Immature natural killer cell (primary cell): ENCODE data around the gene SPTBN2. TPM values are rescaled to one million over a fixed set of nuclear protein-coding genes. Genes with fewer than 3 reads are reported as not detected.
A peak's percentile ranks its signal among the peaks of the same experiment; 100 is the strongest.

Experiments
- DNase-seq, 3 donors: peaks; one replicate each; pipeline ENCODE4 v3.0.0; 2022; ENCODE audit warnings: mixed read lengths in 1 of 3
- H3K27ac Mint-ChIP-seq, 6 donors: one replicate each; pipeline ENCODE4 v1.8.0; 2020; ENCODE audit warnings: mixed read lengths in 6 of 6, mild to moderate bottlenecking in 5 of 6, inconsistent platforms in 4 of 6, moderate library complexity in 3 of 6
- H3K27me3 Mint-ChIP-seq, 3 donors: one replicate each; pipeline ENCODE4 v1.8.0; 2020 to 2021; ENCODE audit warnings: low read depth in 3 of 3, mild to moderate bottlenecking in 3 of 3, mixed read lengths in 3 of 3, moderate library complexity in 3 of 3, inconsistent platforms in 1 of 3
- H3K36me3 Mint-ChIP-seq, 3 donors: one replicate each; pipeline ENCODE4 v1.8.0; 2020; ENCODE audit warnings: mixed read lengths in 3 of 3, inconsistent platforms in 2 of 3, mild to moderate bottlenecking in 2 of 3
- H3K4me1 Mint-ChIP-seq, 2 donors: one replicate each; pipeline ENCODE4 v1.8.0; 2020; ENCODE audit warnings: inconsistent platforms in 2 of 2, mild to moderate bottlenecking in 2 of 2, mixed read lengths in 2 of 2, moderate library complexity in 1 of 2
- H3K4me3 Mint-ChIP-seq, 5 donors: one replicate each; pipeline ENCODE4 v1.8.0; 2020; ENCODE audit warnings: mild to moderate bottlenecking in 5 of 5, mixed read lengths in 5 of 5, inconsistent platforms in 3 of 5, moderate library complexity in 3 of 5
- H3K9me3 Mint-ChIP-seq, 6 donors: one replicate each; pipeline ENCODE4 v1.8.0; 2020; ENCODE audit warnings: mild to moderate bottlenecking in 6 of 6, mixed read lengths in 6 of 6, inconsistent platforms in 4 of 6, moderate library complexity in 3 of 6
- polyA plus RNA-seq, 3 donors: library from polyadenylated mRNA; unstranded; fragments of 300-500 nt; fragmentation: Illumina TruSeq; gene quantifications; one replicate each; pipeline ENCODE4 v1.2.3, GENCODE V29; 2021

SPTBN2 gene
- polyA plus RNA-seq, 3 donors from 2014 or later = not detected

DNA sequence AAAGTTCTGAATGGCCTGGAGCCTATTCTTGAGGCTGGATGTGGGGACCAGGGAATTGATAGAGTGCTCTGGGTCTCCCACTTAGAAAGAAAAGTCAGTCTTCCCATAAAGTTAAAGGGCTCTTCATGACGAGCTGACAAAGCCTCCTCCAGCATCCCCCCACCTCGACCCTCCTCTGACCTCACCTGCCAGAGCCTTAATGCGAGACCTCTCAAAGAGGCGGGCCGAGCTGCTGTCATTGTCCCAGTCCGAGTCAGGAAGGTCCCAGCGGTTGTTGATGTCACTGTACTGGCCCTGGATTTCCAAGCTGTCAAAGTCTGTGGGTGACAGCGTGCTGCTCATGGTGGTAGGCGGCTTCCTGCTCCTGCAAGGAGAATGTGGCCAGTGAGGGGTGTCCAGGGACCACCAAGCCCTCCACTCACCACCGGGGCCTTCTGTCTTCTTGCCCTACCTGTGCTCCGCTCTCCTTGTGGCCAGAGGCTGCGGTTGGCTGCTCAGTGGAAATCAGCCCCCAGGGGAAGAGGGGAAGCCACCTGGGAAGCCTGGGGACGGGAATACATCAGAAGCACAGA, 8.0 kb downstream of the SPTBN2 start:
- H3K27me3 Mint-ChIP-seq = peaks cover 4 to 23% (median 8%) of the 10 kb centered on the region in 3 donors
- H3K4me3 Mint-ChIP-seq = no peak overlapping the region
- H3K4me1 Mint-ChIP-seq = peaks cover 0 to 5% of the 10 kb centered on the region in 2 donors
- no peak for DNase-seq
- no peak overlapping the region for H3K27ac Mint-ChIP-seq
- H3K9me3 Mint-ChIP-seq = peaks cover 0 to 2% (median 0%) of the 10 kb centered on the region in 6 donors
- H3K36me3 Mint-ChIP-seq = no peaks in the 10 kb centered on the region

DNA sequence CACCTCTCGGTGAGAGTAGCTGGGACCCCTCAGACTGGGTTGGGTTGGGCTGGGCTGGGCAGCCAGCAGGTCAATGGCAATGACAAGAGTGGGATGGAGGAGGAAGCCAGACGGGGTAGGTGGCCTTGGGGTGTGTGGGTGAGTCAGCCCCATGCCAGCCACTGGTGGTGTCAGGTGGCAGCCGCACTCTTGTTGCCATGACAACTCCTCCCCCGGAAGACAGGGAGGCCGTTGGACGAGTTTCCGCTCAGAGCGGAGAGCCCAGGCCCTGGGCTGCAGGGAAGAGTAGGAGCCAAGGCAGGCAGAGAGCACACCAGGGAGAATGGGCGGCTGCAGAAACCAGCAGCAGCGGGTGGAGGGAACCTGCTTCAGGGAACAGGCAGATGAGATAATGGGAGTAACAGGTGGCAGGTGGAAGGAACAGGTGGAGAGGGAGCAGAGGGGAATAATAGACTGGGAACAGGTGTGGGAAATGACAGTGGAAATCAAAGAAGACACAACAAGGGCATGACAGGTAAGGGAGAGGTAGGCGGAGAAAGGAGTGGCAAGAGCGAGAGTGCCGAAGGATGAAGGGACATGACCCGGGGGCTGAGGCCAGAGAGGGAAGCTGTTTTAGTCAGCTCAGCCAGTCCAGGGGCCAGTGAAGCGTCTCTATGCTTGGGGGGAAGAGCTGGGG, 8.7 kb downstream of the SPTBN2 start:
- no peak overlapping the region for H3K4me3 Mint-ChIP-seq
- peaks cover 0 to 5% of the 10 kb centered on the region in 2 donors for H3K4me1 Mint-ChIP-seq
- H3K27ac Mint-ChIP-seq = peak overlapping the region in 1 of 6 donors; percentile 55
- peak in 2 of 3 donors; percentile 20 for DNase-seq
- H3K27me3 Mint-ChIP-seq = peaks cover 4 to 18% (median 6%) of the 10 kb centered on the region in 3 donors
- H3K9me3 Mint-ChIP-seq = peaks cover 0 to 2% (median 0%) of the 10 kb centered on the region in 6 donors
- H3K36me3 Mint-ChIP-seq = no peaks in the 10 kb centered on the region

DNA sequence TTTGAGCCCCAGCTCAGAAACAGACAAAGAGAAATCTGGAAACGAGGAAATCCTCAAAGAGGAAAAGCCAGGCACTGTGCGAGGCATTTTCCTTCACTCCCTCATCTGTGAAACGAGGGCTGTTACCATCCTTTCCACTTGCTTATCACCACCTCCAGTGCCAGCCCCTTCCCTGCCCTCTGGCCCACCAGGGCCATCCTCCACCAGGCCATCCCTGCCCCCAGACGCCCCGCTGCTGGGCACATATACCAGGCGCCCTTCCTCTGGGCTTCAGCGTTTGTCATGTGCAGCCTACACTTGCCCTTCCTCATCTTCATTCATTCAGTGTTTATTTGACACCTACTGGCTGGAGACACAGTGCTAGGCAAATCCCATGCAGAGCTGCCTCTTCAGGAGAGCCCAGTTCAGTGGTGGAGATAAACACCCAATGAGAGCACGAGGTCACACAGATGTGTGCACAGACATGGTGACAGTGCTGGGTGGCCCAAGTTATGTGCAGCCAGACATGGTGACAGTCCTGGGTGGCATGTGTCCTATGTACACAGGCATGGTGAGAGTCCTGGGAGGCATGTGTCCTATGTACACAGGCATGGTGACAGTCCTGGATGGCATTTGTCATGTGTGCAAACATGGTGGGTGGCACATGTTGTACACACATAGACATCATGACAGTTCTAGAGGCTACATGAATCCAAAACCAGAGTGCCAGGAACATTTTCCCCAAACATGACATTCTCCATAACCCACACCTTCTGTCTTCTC, 9.7 kb downstream of the SPTBN2 start:
- H3K27ac Mint-ChIP-seq = no peak overlapping the region

DNA sequence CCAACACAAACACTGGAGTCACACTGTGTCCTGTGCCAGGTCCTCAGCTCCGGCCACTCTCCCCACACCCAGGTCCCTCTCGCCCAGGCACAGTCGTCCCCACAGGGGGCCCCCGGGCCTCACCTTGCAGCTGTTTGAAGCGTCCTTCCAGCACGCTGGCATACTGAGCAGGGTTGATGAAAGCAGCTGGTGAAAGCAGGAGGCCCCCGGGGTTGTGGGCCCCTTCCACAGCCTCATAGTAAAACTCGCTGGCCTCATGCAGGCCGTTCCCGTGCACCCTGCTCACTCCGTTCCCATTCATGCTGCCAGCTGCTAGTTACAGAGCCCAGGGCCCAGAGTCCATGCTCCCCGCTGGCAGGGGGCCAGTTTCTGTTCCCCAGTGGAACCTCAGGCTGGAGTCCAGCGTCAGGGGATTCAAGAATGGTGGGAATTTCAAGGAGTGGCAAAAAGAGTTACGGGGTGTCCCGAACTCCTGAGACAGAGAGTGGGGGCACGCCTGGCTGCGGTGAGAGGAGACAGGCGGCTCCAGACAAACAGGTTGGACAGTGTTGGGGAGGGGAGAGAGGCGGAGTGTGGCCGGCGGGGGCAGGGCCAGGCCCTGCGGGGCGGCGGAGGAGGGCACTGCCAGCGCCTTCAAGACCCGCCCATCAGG, 10.6 kb downstream of the SPTBN2 start:
- H3K4me3 Mint-ChIP-seq = no peak overlapping the region
- no peak for DNase-seq

More for the DNA sequence above, 9.7 kb downstream of the SPTBN2 start:
- H3K4me1 Mint-ChIP-seq = peaks cover 0 to 5% of the 10 kb centered on the region in 2 donors
- no peak for DNase-seq
- H3K27me3 Mint-ChIP-seq = peaks cover 3 to 13% (median 5%) of the 10 kb centered on the region in 3 donors
- no peak overlapping the region for H3K4me3 Mint-ChIP-seq
- peaks cover 0 to 2% (median 0%) of the 10 kb centered on the region in 6 donors for H3K9me3 Mint-ChIP-seq
- no peaks in the 10 kb centered on the region for H3K36me3 Mint-ChIP-seq

DNA sequence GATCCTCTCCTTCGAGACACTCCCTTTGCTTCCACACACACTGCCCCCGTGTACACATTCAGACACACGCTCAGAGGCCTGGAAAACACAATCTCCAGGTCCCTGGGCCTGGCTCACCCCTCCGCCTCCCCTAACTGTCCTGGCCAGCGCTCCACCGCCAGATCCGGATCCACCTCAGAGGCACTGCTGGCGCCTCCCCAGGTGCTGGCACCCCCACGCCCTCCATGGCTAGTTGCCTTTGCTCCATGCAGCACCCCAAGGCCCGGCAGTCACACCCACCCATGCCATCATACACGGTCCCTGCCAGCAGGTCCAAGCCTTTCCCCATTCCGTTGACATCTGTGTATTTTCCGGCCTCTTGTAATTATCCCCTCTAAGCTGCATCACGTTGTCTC, 11.1 kb downstream of the SPTBN2 start:
- Mint-ChIP-seq H3K9me3 (peaks cover 0 to 2% (median 0%) of the 10 kb centered on the region in 6 donors), H3K27ac (no peak overlapping the region), H3K4me1 (peaks cover 0 to 5% of the 10 kb centered on the region in 2 donors), H3K4me3 (no peak overlapping the region), H3K27me3 (peaks cover 6 to 12% (median 7%) of the 10 kb centered on the region in 3 donors), H3K36me3 (no peaks in the 10 kb centered on the region)
- DNase-seq = no peak

More for the DNA sequence above, 10.6 kb downstream of the SPTBN2 start:
- peaks cover 6 to 12% (median 7%) of the 10 kb centered on the region in 3 donors for H3K27me3 Mint-ChIP-seq
- H3K36me3 Mint-ChIP-seq = no peaks in the 10 kb centered on the region
- H3K27ac Mint-ChIP-seq = no peak overlapping the region
- peaks cover 0 to 2% (median 0%) of the 10 kb centered on the region in 6 donors for H3K9me3 Mint-ChIP-seq
- peaks cover 0 to 5% of the 10 kb centered on the region in 2 donors for H3K4me1 Mint-ChIP-seq

DNA sequence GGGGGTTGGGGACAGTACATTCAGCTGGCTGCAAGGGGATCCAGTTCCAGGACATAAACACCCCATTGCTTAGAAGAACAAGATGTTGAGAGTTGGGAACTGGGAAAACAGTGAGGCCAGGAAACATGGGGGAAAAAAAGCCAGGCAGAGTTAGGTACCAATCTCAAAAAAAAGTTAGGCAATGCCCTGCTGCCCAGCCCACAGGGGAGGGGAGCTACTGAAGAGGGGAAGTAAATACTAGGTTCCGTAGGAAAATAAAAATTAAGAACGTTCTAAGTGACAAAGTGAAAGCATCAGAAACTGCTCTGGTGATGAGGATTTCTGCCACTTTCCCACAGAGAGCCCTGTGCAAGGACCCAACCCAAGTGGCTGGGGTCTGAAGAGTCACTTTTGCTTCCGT, 12.0 kb downstream of the SPTBN2 start:
- peaks cover 0 to 5% of the 10 kb centered on the region in 2 donors for H3K4me1 Mint-ChIP-seq
- peaks cover 0 to 2% (median 0%) of the 10 kb centered on the region in 6 donors for H3K9me3 Mint-ChIP-seq
- no peaks in the 10 kb centered on the region for H3K36me3 Mint-ChIP-seq
- no peak overlapping the region for H3K4me3 Mint-ChIP-seq
- no peak for DNase-seq
- peaks cover 4 to 12% (median 5%) of the 10 kb centered on the region in 3 donors for H3K27me3 Mint-ChIP-seq
- H3K27ac Mint-ChIP-seq = no peak overlapping the region

DNA sequence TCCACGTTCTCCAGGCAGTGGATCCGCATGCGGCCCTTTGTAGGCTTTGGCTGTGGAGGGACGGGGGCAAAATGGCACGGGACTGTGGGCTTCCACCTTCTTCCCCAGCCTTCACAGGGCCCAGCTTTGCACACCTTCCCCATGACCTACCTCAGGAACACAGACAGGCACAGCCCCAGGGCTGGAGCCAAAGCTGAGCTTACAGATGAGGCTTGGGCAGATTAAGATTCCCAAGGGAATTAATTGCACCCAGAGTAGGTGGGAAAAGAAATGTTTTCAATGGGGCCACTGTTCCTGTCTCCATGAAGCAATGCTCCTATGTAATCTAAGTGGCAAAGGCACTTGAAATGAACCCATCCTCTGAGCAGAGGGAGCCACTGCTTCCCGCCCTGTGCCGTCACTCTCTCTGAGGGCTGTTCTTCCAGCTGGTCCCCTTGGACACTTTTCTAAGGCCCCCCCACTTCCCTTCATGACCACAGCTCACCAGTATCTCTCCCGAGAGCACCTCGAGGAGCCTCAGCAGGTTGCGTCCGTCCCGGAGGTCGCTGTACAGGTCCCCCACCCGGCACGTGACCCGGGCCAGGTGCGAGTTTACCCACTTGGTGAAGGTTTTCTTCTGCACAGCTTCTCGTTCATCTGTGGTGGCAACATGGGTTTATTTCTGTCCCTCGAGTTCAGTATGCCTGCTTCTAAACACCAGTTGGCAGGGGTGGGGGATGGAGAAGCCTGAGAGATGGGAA, 13.5 kb downstream of the SPTBN2 start:
- Mint-ChIP-seq H3K9me3 (peaks cover 0 to 2% (median 0%) of the 10 kb centered on the region in 6 donors), H3K4me1 (peaks cover 0 to 5% of the 10 kb centered on the region in 2 donors), H3K27me3 (peaks cover 4 to 11% (median 5%) of the 10 kb centered on the region in 3 donors), H3K36me3 (no peaks in the 10 kb centered on the region), H3K27ac (no peak overlapping the region), H3K4me3 (no peak overlapping the region)
- no peak for DNase-seq

DNA sequence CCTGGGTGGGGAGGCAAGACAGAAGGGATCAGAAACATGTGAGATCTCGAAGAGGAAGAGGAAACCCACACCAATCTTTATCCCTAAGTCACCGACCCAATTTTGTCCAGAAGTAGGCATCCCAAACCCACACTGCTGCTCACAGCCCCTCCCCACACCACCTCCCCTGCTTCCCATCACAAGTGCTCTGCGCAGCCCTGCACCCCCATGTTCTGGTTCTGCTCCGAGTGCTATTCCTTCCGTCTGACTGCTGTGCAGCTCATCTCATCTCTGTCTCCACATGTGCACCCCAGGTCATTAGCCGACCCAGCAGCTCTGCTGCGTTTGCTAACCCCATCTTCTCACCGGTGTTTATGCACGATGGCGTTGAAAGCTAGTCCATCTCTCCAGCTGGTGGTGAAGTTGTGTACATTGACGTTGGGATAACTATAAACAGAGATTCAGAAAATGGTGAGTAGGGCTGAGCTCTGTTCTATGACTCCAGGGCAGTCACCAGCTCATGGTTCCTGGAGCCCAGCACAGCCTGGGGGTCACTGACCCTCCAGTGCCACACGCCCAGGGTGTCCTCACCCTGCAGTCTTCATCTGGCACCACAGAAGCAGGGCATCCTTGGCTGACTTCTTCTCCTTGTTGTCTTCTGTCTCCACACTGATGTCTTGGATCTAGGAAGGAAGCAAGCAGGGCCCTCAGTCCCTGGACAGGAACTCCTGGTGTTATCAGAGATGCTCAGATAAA, 15.1 kb downstream of the SPTBN2 start:
- DNase-seq = no peak
- peaks cover 0 to 2% (median 0%) of the 10 kb centered on the region in 6 donors for H3K9me3 Mint-ChIP-seq
- no peak overlapping the region for H3K4me3 Mint-ChIP-seq
- H3K36me3 Mint-ChIP-seq = no peaks in the 10 kb centered on the region
- no peak overlapping the region for H3K27ac Mint-ChIP-seq
- H3K4me1 Mint-ChIP-seq = no peaks in the 10 kb centered on the region
- peaks cover 3 to 5% (median 4%) of the 10 kb centered on the region in 3 donors for H3K27me3 Mint-ChIP-seq

DNA sequence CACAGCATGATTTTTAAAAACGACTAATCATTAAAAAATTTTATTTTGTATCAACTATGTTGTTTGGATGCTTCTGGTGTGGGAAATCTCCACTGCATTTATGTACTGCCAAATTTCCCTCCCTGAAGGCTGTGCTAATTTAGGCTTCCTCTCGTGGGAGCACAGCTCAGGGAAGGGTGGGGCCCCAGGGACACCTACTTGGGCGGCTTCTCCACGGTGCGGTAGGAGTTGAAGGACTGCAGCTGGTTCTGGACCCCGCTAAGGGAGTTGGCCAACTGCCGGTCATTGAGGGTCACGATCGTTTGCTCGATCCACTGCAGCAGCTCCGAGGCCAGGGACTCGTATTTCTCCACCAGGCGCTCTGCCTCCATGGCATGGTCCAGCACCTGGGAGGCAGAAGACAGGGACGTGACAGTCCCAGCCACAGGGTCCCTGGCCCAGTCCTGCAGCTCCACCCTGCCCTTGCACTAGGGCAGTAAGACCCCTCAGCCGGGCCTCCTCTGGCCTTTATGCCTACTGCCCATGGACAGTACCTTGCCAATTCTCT, 18.6 kb downstream of the SPTBN2 start:
- Mint-ChIP-seq H3K27ac (no peak overlapping the region), H3K4me1 (no peaks in the 10 kb centered on the region), H3K9me3 (no peaks in the 10 kb centered on the region), H3K4me3 (no peak overlapping the region), H3K36me3 (no peaks in the 10 kb centered on the region), H3K27me3 (peaks cover 3 to 6% (median 4%) of the 10 kb centered on the region in 3 donors)
- DNase-seq = no peak

DNA sequence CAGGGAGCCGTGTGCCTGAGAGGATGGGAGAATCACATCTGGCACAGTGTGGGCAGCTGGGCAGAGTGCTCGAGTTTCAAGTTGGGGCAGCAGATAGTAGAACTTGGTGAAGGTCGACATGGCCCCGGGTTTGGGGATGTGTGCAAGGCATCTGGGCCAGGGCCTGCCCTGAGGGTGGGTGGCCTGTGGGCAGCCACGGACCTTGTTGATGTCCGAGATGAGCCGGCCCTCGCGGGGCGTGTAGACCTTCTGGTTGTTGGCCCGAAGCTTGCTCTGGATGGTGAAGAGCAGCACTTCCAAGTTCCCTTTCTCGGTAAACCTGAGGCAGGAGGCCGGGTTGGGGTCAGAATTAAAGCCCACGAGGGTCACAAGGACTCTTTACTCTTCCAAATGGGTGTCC, 20.3 kb downstream of the SPTBN2 start:
- H3K4me3 Mint-ChIP-seq = no peak overlapping the region
- no peak overlapping the region for H3K27ac Mint-ChIP-seq
- no peaks in the 10 kb centered on the region for H3K36me3 Mint-ChIP-seq

DNA sequence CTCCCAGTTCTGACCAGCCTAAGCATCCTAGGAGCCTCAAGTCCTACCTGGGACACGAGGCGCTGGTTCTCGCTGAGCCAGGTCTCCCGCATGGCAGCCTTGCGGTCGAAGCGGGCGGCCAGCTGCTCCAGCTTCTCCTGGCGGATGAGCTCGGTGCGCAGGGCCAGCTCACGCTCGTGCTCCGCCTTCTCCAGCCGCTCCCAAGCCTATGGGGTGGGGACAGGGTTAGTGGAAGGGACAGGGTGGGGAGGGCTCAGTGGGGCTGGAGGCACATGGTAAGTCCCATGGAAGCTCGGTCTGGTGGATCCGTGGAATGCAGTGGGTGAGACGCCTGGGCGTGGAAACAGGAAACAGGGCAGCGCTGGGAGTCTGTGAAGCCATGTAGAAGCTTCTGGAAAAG, 20.9 kb downstream of the SPTBN2 start:
- H3K27me3 Mint-ChIP-seq = peaks cover 0 to 6% (median 2%) of the 10 kb centered on the region in 3 donors
- no peaks in the 10 kb centered on the region for H3K9me3 Mint-ChIP-seq
- H3K4me1 Mint-ChIP-seq = no peaks in the 10 kb centered on the region
- H3K36me3 Mint-ChIP-seq = no peaks in the 10 kb centered on the region
- DNase-seq = no peak
- H3K27ac Mint-ChIP-seq = no peak overlapping the region
- H3K4me3 Mint-ChIP-seq = no peak overlapping the region

More for the DNA sequence above, 20.3 kb downstream of the SPTBN2 start:
- Mint-ChIP-seq H3K27me3 (peaks cover 0 to 6% (median 2%) of the 10 kb centered on the region in 3 donors), H3K9me3 (no peaks in the 10 kb centered on the region), H3K4me1 (no peaks in the 10 kb centered on the region)
- DNase-seq = no peak

DNA sequence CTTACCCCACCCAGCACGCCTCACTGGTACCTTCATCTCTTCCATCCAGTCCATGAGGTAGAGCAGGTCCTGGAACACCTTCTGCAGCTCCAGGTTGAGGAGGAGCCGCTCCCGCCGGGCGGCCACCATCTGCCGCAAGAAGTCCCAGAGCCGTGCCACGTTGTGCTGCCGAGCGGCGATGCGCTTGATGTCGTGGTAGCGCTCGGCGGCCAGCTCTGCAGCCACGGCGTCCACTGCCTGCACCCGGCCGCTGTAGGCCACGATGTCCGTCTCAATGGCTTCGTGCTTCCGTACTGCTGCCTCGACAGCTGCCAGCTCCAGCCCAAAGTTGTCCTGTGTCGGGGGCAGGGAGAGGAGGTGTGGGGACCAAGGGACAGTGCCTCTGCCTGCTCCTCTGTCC, 21.5 kb downstream of the SPTBN2 start:
- H3K9me3 Mint-ChIP-seq = no peaks in the 10 kb centered on the region
- no peak overlapping the region for H3K27ac Mint-ChIP-seq
- H3K27me3 Mint-ChIP-seq = peaks cover 0 to 6% (median 2%) of the 10 kb centered on the region in 3 donors
- H3K4me3 Mint-ChIP-seq = no peak overlapping the region
- no peaks in the 10 kb centered on the region for H3K4me1 Mint-ChIP-seq
- DNase-seq = no peak
- H3K36me3 Mint-ChIP-seq = no peaks in the 10 kb centered on the region
